Left lobe of liver (tissue), 2 donors: ENCODE data around the gene AKAP13. TPM values are rescaled to one million over a fixed set of nuclear protein-coding genes. Genes with fewer than 3 reads are reported as not detected.
"Not testable (repeated sequence)": the region's sequence is repeated elsewhere in the genome, so short reads cannot be mapped to it uniquely, and the experiment has no call there.

ENCODE experiments used
- ATAC-seq: fragments of 200-7000 bp; cut with Tn5 transposase; one replicate; pipeline ENCODE4 v1.9.1; 2020; ENCODE audit warnings: mild to moderate bottlenecking, moderate library complexity
- DNase-seq: peaks from one replicate; pipeline ENCODE4 v3.0.0-alpha.2; 2020; ENCODE audit warnings: low spot score
- total RNA-seq: library from RNA; stranded (reverse); gene quantifications from one replicate; pipeline ENCODE4 v1.2.1, GENCODE V29; 2021
- donor health status: DM: no; HTN: no; CAD: no; lungs with moderate emphysema.
- donor health status: DM: no; HTN: yes; CAD: no.

AKAP13 gene
- total RNA-seq, 1 donor from 2014 or later, result 60.5 TPM

GRCh38 chr15:85636351-85636750 is 255.9 kb downstream of the AKAP13 start:
- no peak for ATAC-seq
- DNase-seq, result no peak

GRCh38 chr15:85639752-85640381 is 259.5 kb downstream of the AKAP13 start:
- DNase-seq, result no peak
- no peak for ATAC-seq

- ATAC-seq (peak; percentile 25), DNase-seq (no peak)
These were observed 261.8 kb downstream of the AKAP13 start for GRCh38 chr15:85642065-85642692.

GRCh38 chr15:85642693-85643066 is 262.3 kb downstream of the AKAP13 start:
- no peak for DNase-seq

DNA sequence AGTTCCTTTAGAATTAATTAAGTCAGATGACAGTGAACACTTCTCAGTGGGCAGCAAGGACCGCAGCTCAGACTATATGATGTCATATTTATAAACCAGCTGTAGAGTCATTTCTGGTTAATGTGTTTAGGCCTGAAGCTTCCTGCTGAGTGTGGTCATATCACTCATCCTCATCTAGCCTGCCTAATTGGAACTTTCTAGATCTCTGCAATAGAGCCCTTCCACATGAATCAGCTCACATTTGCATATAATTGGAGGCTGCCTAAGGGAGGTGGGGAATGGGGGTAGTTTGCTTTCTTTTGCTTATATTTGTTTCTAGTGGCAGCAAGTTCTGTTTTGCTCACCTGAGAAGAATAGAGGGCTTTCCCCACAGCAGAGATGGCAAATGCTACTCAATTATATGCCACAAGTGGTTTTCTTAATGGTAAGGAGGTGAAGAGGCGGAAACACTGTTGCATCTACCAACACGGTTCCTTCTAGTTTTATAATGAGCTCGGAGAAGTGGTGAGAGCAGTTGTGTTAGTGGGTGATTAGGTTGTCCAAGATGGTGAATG is 266.2 kb downstream of the AKAP13 start:
- ATAC-seq, result no peak

More at GRCh38 chr15:85642693-85643066, 262.3 kb downstream of the AKAP13 start:
- ATAC-seq, result peak; percentile 87

DNA sequence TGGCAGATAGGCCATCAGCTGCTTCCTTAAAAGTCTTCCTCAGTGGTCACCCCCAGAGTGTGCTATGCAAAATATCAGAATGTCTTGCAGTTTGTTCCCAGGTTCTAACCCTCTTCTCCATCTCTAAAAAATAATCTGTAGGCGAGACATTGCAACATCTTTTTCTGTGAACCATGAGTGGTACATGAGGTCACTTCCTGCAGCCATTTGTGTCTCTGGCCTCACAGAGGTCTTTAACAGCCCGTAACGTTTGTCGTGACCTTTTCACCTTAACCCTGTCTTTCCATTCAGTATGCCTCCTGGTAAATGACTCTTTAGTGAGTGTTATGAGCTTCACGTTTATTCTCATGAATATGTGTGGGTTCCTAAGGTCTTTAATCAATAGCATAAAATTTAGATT is 269.0 kb downstream of the AKAP13 start:
- peak; percentile 63 for ATAC-seq
- DNase-seq, result no peak

More for the DNA sequence above, 266.2 kb downstream of the AKAP13 start:
- no peak for DNase-seq

- DNase-seq (no peak), ATAC-seq (no peak)
These were observed 271.1 kb downstream of the AKAP13 start for GRCh38 chr15:85651548-85651947.

- ATAC-seq (no peak), DNase-seq (no peak)
These were observed 272.1 kb downstream of the AKAP13 start for GRCh38 chr15:85652457-85652856.

DNA sequence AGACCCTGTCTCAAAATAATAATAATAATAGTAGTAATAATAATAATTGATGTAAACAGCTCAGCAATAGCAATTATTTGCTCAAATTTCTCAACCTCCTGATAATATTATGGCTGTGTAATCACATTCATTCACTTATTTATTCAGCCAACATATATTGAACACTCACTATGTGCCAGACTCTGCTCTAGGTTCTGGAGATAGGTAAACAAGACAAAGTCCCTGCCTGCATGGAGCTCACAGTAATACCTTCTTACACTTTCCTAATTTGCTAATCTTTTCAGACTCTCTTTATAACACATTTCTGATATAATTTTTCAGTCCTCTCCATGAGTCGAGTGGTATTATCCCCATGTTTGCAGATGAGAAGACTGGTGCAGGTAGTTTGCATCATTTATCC is 276.7 kb downstream of the AKAP13 start:
- ATAC-seq, result peak; percentile 84

DNA sequence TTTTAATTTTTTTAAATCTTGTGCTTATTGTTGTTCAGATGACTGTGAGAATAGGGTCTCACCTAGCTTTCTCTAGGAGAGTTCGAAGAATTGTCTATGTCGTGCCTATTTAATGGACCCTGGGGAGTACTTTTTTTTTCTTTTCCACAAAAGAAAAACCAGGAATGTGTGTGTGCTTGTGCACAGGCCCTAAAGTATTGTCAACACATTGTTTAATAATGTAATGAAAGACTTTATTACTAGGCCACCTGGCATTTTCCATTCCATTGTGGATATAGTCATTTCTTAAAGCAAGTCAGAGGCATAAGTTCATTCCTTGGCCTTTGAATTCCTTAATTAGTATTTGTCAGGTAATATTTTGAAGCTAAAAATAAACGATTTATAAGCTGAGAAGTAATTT is 278.4 kb downstream of the AKAP13 start:
- DNase-seq, result no peak
- ATAC-seq, result no peak

More for the DNA sequence above, 276.7 kb downstream of the AKAP13 start:
- no peak for DNase-seq

DNA sequence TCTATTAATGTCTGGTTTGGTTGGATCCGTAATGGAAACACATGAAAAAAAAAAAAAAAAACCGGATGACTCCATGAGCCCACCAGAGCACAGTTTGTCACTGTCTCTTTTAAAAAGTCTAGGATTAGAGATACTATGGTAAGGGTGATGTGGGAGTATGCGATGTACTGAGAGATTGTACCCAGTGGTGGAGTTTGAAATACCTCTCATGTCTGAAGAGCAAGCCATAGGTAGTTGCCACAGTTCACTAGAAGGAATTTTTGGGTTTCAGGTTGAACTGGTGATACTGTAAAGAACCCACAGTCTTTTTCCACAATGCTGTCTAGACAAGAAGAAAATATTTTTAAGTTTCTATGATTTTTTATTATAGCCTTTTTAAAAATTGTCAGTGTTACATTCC is 281.5 kb downstream of the AKAP13 start:
- DNase-seq (no peak), ATAC-seq (no peak)

DNA sequence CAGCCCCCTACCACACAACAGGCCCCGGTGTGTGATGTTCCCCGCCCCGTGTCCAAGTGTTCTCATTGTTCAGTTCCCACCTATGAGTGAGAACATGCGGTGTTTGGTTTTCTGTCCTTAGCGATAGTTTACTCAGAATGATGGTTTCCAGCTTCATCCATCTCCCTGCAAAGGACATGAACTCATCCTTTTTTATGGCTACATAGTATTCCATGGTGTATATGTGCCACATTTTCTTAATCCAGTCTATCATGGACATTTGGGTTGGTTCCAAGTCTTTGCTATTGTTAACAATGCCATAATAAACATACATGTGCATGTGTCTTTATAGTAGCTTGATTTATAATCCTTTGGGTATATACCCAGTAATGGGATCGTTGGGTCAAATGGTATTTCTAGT is 285.3 kb downstream of the AKAP13 start:
- not testable (repeated sequence) for DNase-seq, ATAC-seq

GRCh38 chr15:85667491-85668424 is 287.4 kb downstream of the AKAP13 start:
- peak; percentile 57 for ATAC-seq

DNA sequence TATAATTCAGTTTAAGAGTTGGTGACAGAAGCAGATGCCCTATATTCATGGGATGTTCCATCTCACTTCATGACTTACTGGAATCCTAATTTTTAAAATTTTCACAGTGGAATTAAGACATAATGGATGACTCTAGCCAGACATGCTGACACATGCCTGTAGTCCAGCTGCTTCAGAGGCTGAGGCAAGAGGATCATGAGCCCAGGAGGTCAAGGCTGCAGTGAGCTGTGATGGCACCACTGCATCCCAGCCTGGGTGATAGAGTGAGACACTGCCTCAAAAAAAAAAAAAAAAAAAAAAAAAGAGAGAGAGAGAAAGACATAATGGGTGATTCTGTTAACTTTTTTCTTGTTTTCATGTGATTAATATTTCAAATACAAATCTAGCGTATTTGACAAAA is 290.8 kb downstream of the AKAP13 start:
- ATAC-seq (no peak), DNase-seq (no peak)

More at GRCh38 chr15:85667491-85668424, 287.4 kb downstream of the AKAP13 start:
- DNase-seq, result no peak

- ATAC-seq, result peak; percentile 90
- DNase-seq, result no peak
These were observed 292.1 kb downstream of the AKAP13 start for GRCh38 chr15:85672332-85673084.

GRCh38 chr15:85673326-85673725 is 292.9 kb downstream of the AKAP13 start:
- DNase-seq (no peak), ATAC-seq (peak; percentile 17)

DNA sequence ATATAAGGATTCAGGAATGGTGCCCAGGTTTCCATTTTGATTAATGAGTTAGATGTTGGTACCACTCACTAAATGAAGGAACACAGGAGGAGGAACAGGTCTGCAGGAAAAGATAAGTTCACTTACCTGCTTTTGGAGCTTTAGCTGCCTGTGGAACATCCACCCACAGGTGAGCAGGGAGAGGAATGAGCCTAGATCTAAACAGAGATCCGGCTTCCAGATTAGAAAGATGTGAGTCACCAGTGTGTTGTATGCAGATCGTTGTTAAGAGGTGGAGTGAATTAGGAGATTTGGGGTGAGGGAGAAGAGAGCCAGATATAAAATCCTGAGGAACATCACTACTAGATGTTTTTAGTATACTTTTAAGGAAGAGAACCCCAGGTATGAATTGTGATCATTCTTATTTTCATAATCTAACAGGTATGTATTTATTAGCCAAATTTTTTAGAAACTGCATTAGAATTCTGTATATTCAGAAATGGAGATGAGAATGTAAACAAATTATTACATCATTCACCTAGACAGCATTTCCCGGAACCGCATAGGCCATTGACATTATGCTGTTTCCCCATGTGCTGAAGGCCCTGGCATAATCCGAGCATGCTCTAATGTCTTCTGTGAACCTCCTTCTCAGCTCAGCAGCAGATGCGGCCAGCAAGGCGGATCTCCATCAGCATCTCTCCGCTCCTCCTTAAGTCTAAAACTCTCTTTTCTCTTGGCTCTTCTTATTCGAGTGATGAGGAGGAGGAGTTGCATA is 296.1 kb downstream of the AKAP13 start:
- DNase-seq (no peak), ATAC-seq (no peak)

DNA sequence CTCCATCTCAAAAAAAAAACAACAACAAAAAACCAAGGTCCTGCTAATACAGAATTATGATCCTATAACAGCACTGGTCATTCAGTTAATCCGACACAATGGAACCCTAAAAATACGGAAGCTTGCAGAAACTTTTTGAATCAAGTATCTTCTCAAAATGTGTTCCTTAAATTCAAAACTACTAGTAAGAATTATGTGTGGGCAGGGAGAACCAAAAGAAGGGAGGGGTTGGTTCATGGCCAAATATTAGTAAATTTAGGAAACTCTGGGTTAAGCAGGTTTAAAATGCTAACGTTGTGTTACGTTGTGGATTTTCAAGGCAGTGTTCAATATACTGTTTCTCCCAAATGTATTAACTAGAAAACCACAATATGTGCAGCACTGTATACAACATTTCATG is 298.8 kb downstream of the AKAP13 start:
- no peak for DNase-seq
- no peak for ATAC-seq

GRCh38 chr15:85681386-85681785 is 301.0 kb downstream of the AKAP13 start:
- ATAC-seq (peak; percentile 63), DNase-seq (no peak)
